HS-27A (cell line): ENCODE data around the gene GNB4.
A peak's percentile ranks its signal among the peaks of the same experiment; 100 is the strongest.

ENCODE experiments used
- DNase-seq: peaks from one replicate; pipeline ENCODE4 v3.0.0-alpha.2; 2012; ENCODE audit warnings: low read depth, missing footprints

GNB4 gene

GRCh38 chr3:179451265-179452175 lies at the start of gene GNB4:
Gene GNB4 (minus strand): TSS chr3:179451470. CDS start chr3:179426200, 25,270 bp downstream.
- DNase-seq = peak; percentile 51

GRCh38 chr3:179495483-179495882 lies 44.2 kb upstream of the GNB4 start:
- DNase-seq = no peak

- no peak for DNase-seq
Observed at GRCh38 chr3:179493260-179493659, 42.0 kb upstream of the GNB4 start.

- no peak for DNase-seq
Observed at GRCh38 chr3:179488213-179488612, 36.9 kb upstream of the GNB4 start.

GRCh38 chr3:179486806-179487205 lies 35.5 kb upstream of the GNB4 start:
- no peak for DNase-seq

- no peak for DNase-seq
Observed at GRCh38 chr3:179482857-179483256, 31.6 kb upstream of the GNB4 start.

- DNase-seq = no peak
Observed at GRCh38 chr3:179476215-179476614, 24.9 kb upstream of the GNB4 start.

- no peak for DNase-seq
Observed at GRCh38 chr3:179474480-179474879, 23.2 kb upstream of the GNB4 start.

- no peak for DNase-seq
Observed at GRCh38 chr3:179473565-179473964, 22.3 kb upstream of the GNB4 start.

GRCh38 chr3:179464323-179465092 lies 13.2 kb upstream of the GNB4 start:
- no peak for DNase-seq

GRCh38 chr3:179463319-179463718 lies 12.0 kb upstream of the GNB4 start:
- no peak for DNase-seq

- DNase-seq = no peak
Observed at GRCh38 chr3:179460260-179460659, 9.0 kb upstream of the GNB4 start.

- DNase-seq = no peak
Observed at GRCh38 chr3:179455954-179456353, 4.7 kb upstream of the GNB4 start.

GRCh38 chr3:179454887-179455286 lies 3.6 kb upstream of the GNB4 start:
- DNase-seq = no peak

- no peak for DNase-seq
Observed at GRCh38 chr3:179453967-179454366, 2.7 kb upstream of the GNB4 start.

GRCh38 chr3:179452872-179453271 lies 1.6 kb upstream of the GNB4 start:
- DNase-seq = no peak

- no peak for DNase-seq
Observed at GRCh38 chr3:179452176-179452564, 900 bp upstream of the GNB4 start.

- DNase-seq = no peak
Observed at GRCh38 chr3:179450901-179451264, 387 bp downstream of the GNB4 start.

GRCh38 chr3:179450261-179450701 lies 989 bp downstream of the GNB4 start:
- DNase-seq = no peak

GRCh38 chr3:179449636-179450035 lies 1.6 kb downstream of the GNB4 start:
- DNase-seq = no peak

- no peak for DNase-seq
Observed at GRCh38 chr3:179447251-179447650, 4.0 kb downstream of the GNB4 start.

GRCh38 chr3:179446501-179446900 lies 4.8 kb downstream of the GNB4 start:
- no peak for DNase-seq

- DNase-seq = no peak
Observed at GRCh38 chr3:179438841-179439240, 12.4 kb downstream of the GNB4 start.
